Lung (tissue), 12 donors: ENCODE results near the gene ZFYVE9. TPM values are rescaled to one million over a fixed set of nuclear protein-coding genes. Genes with fewer than 3 reads are reported as not detected.

Source experiments
- ATAC-seq: fragments of 200-7000 bp; cut with Tn5 transposase; one replicate; pipeline ENCODE4 v1.9.1; 2020; ENCODE audit warnings: moderate number of reproducible peaks; ENCODE audit not compliant: insufficient read depth, low FRiP score
- DNase-seq, 3 donors: peaks; one replicate each; pipeline ENCODE4 v3.0.0-alpha.2; 2013 to 2017
- H3K27ac ChIP-seq, 2 donors: one replicate each; pipeline ENCODE4 v1.5.1; 2013; ENCODE audit warnings: mild to moderate bottlenecking in 2 of 2, moderate library complexity in 2 of 2, control low read depth in 1 of 2, inconsistent platforms in 1 of 2, low read depth in 1 of 2, low read length in 1 of 2
- H3K27me3 ChIP-seq, 3 donors: one replicate each; pipeline ENCODE4 v1.5.1; 2013; ENCODE audit warnings: low read length in 2 of 3; ENCODE audit not compliant: control insufficient read depth in 3 of 3, insufficient read depth in 3 of 3
- H3K36me3 ChIP-seq, 4 donors: one replicate each; pipeline ENCODE4 v1.5.1; 2013; ENCODE audit warnings: low read length in 4 of 4, mild to moderate bottlenecking in 1 of 4, moderate library complexity in 1 of 4; ENCODE audit not compliant: control insufficient read depth in 4 of 4, insufficient read depth in 4 of 4
- H3K4me1 ChIP-seq, 5 donors: one replicate each; pipeline ENCODE4 v1.5.1; 2013; ENCODE audit warnings: low read length in 5 of 5, mild to moderate bottlenecking in 2 of 5, moderate library complexity in 1 of 5; ENCODE audit not compliant: control insufficient read depth in 5 of 5, insufficient read depth in 5 of 5
- H3K4me3 ChIP-seq: one replicate; pipeline ENCODE4 v1.5.1; 2013; ENCODE audit warnings: mild to moderate bottlenecking, control low read depth, moderate library complexity
- H3K9ac ChIP-seq, 2 donors: one replicate each; pipeline ENCODE4 v1.5.1; 2013; ENCODE audit warnings: low read length in 2 of 2, control low read depth in 1 of 2; ENCODE audit not compliant: insufficient read depth in 1 of 2
- H3K9me3 ChIP-seq, 4 donors: one replicate each; pipeline ENCODE4 v1.5.1; 2013; ENCODE audit warnings: low read length in 3 of 4, mild to moderate bottlenecking in 1 of 4, moderate library complexity in 1 of 4; ENCODE audit not compliant: control insufficient read depth in 4 of 4, insufficient read depth in 3 of 4
- WGBS, 2 donors: extraction: QIAGEN DNeasy Blood & Tissue Kit; methylation state at CpG; one replicate each; pipeline ENCODE4 v1.1.7; 2013; 5-methylcytosine and 5-hydroxymethylcytosine counted together
- polyA plus RNA-seq, 2 donors: library from polyadenylated mRNA; stranded (reverse); fragments of 200-250 nt; gene quantifications; one replicate each; pipeline ENCODE4 v1.2.1, GENCODE V29; 2013
- total RNA-seq, 2 donors: library from RNA; depleted of rRNA in 1 of 2; stranded (reverse); fragments of >200 nt in 1 of 2; gene quantifications; one replicate each; pipeline ENCODE4 v1.2.1, GENCODE V29; 2014 to 2021
- TF ChIP-seq, protein P1 (sequence below): IDR thresholded peaks from 2 replicates; pipeline ENCODE4 v1.5.1; 2012; ENCODE audit warnings: mild to moderate bottlenecking; ENCODE audit errors: control extremely low read depth, extremely low read depth
- donor health status: control.
- donor health status: control.
- donor health status: Bipolar disorder and iron deficiency.
- donor health status: healthy.
- donor health status: DM: yes; HTN: yes; CAD: no.

ZFYVE9 gene
- total and polyA plus RNA-seq, 4 donors = 3.3 to 51.5 (median 9.9) TPM

DNA sequence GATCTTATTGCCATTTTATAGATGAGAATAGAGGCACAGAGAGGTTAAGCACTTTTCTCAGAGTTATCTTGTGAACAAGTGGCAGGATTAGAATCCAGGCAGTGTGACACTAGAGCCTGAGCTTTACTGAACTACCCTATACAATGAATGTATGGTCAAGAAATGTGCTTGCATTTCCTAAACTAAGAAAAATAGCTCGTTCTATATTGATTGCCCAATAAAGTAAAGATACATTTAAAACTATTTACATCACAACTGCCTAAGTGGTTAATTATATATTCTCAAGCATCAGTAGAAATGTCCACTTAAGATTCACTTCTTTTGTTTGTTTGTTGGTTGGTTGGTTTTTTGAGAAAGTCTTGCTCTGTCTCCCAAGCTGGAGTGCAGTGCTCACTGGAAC, 91.6 kb downstream of the ZFYVE9 start:
- ATAC-seq = no peak
- no peak overlapping the region for H3K4me3 ChIP-seq
- 94 to 96% methylated on average over 1 of the region's 1 CpG for WGBS, 2 donors

DNA sequence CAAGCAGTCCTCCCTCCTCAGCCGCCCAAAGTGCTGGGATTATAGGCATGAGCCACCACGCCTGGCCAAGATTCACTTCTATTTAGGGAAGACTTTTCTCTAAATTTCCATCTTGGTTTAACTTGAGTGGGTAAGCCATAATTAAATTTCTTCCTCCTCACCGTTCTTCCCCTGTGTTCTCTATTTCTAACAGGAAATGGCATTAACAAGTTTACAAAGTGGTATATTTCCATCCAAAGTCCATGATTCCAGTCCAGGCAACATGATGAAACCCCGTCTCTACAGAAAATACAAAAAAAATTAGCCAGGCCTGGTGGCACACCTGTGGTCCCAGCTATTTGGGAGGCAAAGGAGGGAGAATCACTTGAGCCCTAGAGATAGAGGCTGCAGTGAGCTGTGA, 92.1 kb downstream of the ZFYVE9 start:
- TF ChIP-seq, protein P1, sequence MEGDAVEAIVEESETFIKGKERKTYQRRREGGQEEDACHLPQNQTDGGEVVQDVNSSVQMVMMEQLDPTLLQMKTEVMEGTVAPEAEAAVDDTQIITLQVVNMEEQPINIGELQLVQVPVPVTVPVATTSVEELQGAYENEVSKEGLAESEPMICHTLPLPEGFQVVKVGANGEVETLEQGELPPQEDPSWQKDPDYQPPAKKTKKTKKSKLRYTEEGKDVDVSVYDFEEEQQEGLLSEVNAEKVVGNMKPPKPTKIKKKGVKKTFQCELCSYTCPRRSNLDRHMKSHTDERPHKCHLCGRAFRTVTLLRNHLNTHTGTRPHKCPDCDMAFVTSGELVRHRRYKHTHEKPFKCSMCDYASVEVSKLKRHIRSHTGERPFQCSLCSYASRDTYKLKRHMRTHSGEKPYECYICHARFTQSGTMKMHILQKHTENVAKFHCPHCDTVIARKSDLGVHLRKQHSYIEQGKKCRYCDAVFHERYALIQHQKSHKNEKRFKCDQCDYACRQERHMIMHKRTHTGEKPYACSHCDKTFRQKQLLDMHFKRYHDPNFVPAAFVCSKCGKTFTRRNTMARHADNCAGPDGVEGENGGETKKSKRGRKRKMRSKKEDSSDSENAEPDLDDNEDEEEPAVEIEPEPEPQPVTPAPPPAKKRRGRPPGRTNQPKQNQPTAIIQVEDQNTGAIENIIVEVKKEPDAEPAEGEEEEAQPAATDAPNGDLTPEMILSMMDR = no peak
- Histone ChIP-seq H3K4me3 (no peak overlapping the region), H3K9ac (no peak overlapping the region), H3K36me3 (peaks cover 0 to 10% (median 2%) of the 10 kb centered on the region in 4 donors), H3K4me1 (no peaks in the 10 kb centered on the region), H3K9me3 (no peaks in the 10 kb centered on the region), H3K27me3 (no peaks in the 10 kb centered on the region), H3K27ac (no peak overlapping the region)
- ATAC-seq (no peak), DNase-seq (no peak)
- WGBS, 2 donors = 89 to 92% methylated on average over 4 of the region's 4 CpGs

More for the DNA sequence above, 91.6 kb downstream of the ZFYVE9 start:
- no peak for DNase-seq
- H3K27ac ChIP-seq = no peak overlapping the region
- TF ChIP-seq, protein P1 = no peak
- no peak overlapping the region for H3K9ac ChIP-seq
- peaks cover 0 to 10% (median 2%) of the 10 kb centered on the region in 4 donors for H3K36me3 ChIP-seq
- H3K27me3 ChIP-seq = no peaks in the 10 kb centered on the region
- H3K9me3 ChIP-seq = no peaks in the 10 kb centered on the region
- H3K4me1 ChIP-seq = no peaks in the 10 kb centered on the region

DNA sequence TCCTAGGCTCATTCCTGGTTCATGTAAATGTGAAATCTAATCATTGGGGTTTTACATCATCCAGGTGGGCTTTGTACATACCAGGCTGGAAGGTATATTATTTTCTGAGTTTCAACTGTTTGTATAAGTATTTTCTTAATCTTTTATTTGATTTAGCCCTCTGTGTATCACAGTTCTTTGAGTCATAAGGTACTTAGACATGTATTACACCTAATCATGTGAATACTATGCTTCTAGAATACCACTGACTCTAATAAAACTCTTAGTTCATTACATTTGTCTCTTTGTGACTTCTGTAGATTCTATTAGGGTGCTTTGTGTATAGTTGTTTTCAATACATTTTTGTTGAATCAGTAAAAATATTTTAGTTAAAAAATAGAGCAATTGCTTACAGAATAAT, 92.8 kb downstream of the ZFYVE9 start:
- Histone ChIP-seq H3K36me3 (peaks cover 0 to 10% (median 2%) of the 10 kb centered on the region in 4 donors), H3K27ac (no peak overlapping the region), H3K27me3 (no peaks in the 10 kb centered on the region), H3K9me3 (no peaks in the 10 kb centered on the region), H3K4me3 (no peak overlapping the region), H3K9ac (no peak overlapping the region), H3K4me1 (no peaks in the 10 kb centered on the region)
- TF ChIP-seq, protein P1 = no peak
- ATAC-seq = no peak
- DNase-seq = no peak

DNA sequence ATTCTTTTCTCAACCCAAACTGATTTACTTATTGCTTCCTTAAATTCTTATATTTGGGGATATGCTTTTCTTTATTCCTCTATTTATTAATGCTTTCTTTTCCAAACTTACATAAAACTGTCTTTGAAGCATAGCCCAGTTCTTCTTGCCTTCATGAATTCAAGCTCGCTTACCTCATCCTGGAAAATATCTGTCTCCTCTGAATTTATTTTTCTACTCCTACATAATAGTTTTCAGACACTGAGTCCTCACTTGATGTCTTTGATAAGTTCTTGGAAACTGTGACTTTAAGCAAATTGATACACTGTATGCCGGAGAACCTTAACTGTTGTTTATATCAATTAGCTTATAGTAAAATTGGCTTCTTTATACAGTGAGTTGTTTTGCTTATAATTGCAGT, 93.8 kb downstream of the ZFYVE9 start:
- WGBS, 2 donors = 96 to 98% methylated on average over 2 of the region's 2 CpGs
- DNase-seq (no peak), ATAC-seq (no peak)
- H3K36me3 ChIP-seq = peaks cover 0 to 10% (median 2%) of the 10 kb centered on the region in 4 donors
- no peaks in the 10 kb centered on the region for H3K4me1 ChIP-seq
- no peak overlapping the region for H3K4me3 ChIP-seq
- H3K9ac ChIP-seq = no peak overlapping the region
- no peaks in the 10 kb centered on the region for H3K27me3 ChIP-seq
- H3K9me3 ChIP-seq = no peaks in the 10 kb centered on the region
- TF ChIP-seq, protein P1 = no peak
- H3K27ac ChIP-seq = no peak overlapping the region
